ENCODE measurements around the gene HIPK4.
"Not testable (repeated sequence)": the region's sequence is repeated elsewhere in the genome, so short reads cannot be mapped to it uniquely, and the experiment has no call there.

HIPK4 gene

GRCh38 chr19:40341601-40342482 is 48.1 kb downstream of the HIPK4 start:
- no peak for DNase-seq (ENCODE audit: low read depth in 2 of 3, low spot score in 1 of 3)

GRCh38 chr19:40339018-40339728 is 50.8 kb downstream of the HIPK4 start:
- no peak for DNase-seq (ENCODE audit: low read depth in 2 of 3, low spot score in 1 of 3)

- DNase-seq (ENCODE audit: low read depth in 2 of 3, low spot score in 1 of 3) = no peak
These were observed 52.4 kb downstream of the HIPK4 start for GRCh38 chr19:40337594-40337993.

DNA sequence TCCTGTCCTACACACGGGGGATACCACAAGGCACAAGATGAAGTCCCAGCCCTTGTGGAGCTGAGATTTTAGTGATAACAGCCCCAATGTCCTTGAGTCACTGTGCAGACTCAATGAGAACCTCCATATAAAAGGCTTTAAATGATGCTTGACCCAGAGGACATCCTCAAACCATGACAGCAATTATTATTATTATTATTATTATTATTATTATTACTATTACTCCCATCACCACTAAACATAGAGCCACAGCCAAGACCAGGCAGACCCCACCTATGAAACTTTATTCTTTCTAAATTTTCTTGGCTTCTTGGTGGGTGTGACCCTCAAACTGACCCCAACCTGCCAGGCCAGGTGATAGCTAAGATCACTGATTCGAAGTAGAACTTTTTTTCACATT is 52.9 kb downstream of the HIPK4 start:
- DNase-seq (ENCODE audit: low read depth in 2 of 3, low spot score in 1 of 3) = no peak

DNA sequence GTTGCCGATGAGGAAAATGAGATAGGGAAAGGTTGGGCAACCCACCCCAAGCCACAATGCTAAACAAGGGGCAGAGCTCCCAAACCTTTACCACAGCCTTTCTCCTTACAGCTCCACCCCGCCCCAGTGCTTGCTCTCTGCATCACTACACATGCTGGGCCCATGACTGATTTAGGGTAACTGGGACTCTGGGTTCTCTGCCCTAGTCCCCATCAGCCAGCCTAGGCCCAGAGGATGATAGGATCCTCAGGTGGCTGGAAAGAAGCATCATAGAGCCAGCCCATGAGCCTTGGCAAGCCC is 53.4 kb downstream of the HIPK4 start:
- no peak for DNase-seq (ENCODE audit: low read depth in 2 of 3, low spot score in 1 of 3)

- no peak for DNase-seq (ENCODE audit: low read depth in 2 of 3, low spot score in 1 of 3)
These were observed 54.0 kb downstream of the HIPK4 start for GRCh38 chr19:40335855-40336600.

- no peak for DNase-seq (ENCODE audit: low read depth in 2 of 3, low spot score in 1 of 3)
These were observed 54.9 kb downstream of the HIPK4 start for GRCh38 chr19:40335101-40335500.

- not testable (repeated sequence) for DNase-seq (ENCODE audit: low read depth in 2 of 3, low spot score in 1 of 3)
These were observed 56.9 kb downstream of the HIPK4 start for GRCh38 chr19:40333083-40333482.

DNA sequence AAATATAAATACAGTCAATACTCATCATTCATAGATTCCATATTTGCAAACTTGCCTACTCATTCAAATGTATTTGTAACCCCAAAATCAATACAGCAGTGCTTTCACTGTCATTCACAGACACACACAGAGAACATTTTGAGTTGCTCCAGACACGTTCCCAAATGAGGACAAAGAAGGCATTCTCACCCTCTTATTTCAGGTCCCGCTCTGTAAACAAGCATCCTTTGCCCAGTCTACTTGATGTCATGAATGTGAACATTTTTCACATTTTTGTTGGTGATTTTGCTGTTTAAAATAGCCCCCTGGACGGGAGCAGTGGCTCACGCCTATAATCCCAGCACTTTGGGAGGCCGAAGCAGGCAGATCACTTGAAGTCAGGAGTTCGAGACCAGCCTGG is 57.3 kb downstream of the HIPK4 start:
- DNase-seq (ENCODE audit: low read depth in 2 of 3, low spot score in 1 of 3) = no peak

DNA sequence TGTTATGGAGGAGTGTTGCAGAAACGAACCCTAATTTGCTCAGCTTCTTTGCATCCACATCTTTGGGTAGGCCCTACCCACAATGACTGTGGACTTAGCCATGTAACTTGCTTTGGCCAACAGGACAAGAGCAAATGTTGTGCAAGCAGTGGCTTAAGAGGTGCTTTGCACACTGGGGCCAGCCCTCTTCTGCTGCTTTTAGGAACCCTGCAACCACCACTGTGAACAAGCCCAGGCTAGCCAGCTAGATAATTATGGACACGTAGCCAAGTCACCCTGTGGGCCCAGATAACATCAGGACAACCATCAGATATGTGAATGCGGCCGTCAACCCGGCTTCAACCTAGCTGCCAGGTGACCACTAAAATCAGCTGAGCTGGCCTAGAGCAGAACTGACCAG is 58.9 kb downstream of the HIPK4 start:
- no peak for DNase-seq (ENCODE audit: low read depth in 2 of 3, low spot score in 1 of 3)
